NCI-H2081 (cell line): Measurements from ENCODE around the gene SPINT3.

Experiments
- DNase-seq, 2 experiments: peaks; one replicate each; lab custom pipeline; 2025; lab: John Stamatoyannopoulos, UW

Gene SPINT3, protein sequence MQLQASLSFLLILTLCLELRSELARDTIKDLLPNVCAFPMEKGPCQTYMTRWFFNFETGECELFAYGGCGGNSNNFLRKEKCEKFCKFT

DNA sequence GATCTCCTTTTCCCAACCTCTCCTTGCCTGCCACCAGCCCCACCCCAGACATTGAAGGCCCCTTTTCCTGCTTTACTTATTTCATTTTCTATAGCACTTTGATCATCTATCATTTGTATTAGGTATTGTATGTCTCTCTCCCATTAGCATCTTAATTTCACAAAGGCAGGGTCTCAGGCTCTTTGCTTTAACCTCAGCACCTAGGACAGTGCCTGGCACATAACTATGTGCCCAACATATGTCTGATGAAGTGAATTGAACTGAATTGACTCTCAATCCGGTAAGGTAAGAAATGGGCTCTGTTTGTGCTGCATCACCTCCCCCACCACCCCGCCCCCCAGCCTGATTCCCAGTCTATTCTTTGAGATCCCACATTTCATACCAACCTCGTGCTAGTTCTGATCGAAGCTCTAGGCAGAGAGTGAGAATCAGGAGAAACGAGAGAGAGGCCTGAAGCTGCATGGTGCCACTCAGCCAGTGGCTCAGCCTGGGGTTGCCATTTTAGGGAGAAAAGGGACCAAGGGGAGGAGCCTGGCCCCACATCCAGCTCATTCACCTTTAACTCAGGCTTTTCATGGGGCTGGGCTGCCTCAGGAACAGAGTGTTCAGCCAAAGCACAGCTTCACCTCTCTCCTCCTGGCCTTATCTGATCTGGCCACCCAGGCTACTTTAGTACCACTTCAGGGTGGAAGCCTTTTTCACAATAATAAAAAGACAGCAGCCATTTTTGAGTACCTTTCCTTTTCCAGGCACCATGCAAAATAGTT is at the start of gene SPINT3:
Gene SPINT3 (minus strand): TSS at position 476 of the 767 bp plus-strand sequence. CDS start 14 bp downstream, at position 462.
- no peak for DNase-seq

DNA sequence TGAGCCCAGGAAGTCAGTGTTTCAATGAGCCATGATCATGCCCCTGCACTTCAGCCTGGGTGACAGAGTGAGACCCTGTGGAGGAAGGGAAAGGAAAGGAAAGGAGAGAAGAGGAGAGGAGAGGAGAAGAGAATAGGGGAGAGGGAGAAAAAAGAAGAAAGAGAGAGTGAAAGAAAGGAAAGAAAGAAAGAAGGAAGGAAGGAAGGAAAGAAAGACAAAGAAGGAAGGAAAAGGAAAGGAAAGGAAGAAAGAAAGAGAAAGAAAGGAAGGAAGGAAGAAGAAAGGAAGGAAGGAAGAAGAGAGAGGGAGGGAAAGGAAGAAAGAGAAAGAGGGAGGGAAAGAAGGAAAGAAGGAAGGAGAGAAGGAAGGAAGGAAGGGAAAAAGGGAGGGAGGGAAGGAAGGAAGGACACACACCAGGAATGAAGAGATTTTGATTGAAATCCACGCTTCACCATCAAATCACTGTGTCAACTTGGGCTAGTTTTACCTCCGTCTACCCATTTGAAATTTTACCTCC is 49.4 kb upstream of the SPINT3 start:
- DNase-seq = no peak

DNA sequence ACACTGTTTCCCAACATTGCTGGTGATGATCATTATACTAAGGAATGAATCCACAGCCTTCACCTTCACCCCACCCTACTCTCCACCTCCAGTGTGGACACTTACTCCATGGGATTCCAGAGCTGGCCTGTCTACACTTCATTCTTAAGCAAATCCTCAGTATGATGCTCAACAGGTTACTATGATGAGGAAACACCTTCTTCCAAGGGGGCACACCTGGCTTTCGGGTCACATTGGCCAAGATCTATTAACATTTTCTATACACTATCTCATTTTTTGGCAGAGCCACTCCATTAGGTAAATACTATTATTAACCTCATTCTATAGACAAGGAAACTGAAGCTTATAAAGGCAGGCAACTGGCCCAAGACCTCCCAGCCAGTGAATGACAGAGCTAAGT is 39.8 kb upstream of the SPINT3 start:
- DNase-seq = no peak

DNA sequence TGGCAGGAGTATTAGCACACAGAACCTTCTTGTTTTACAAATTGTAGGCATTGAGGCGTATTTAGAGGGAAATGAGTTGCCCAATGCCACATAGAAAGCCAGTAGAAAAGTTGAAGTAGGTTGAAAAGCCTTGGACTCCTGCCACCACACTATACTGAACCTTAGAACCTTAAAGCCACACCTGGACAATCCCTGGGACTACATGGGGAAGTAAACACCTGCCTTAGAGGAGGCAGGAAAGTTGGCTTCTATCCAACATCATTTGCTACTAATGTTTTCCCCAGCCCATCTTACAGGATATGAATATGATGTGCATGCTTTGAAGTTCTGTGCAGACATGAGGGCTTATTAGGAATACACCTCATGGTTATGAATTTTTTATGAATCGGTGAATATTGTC is 37.0 kb upstream of the SPINT3 start:
- DNase-seq = no peak

DNA sequence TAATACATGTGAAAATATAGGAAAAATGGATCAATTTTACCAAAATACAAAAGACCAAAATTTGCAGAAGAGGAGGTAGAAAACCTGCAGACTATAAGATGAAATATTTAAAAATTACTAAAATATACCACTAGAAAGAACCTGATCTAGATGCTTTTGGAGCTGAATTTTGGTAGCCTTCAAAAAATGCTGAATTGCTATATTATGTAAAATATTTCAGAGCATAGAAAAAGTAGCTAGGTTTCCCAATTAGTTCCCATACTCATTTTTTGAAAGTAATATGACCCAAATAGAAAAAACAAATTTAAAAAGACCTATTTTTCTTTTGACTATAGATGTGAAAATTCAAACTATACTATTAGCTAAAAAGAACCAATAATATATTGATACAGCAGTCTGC is 35.3 kb upstream of the SPINT3 start:
- DNase-seq = no peak

DNA sequence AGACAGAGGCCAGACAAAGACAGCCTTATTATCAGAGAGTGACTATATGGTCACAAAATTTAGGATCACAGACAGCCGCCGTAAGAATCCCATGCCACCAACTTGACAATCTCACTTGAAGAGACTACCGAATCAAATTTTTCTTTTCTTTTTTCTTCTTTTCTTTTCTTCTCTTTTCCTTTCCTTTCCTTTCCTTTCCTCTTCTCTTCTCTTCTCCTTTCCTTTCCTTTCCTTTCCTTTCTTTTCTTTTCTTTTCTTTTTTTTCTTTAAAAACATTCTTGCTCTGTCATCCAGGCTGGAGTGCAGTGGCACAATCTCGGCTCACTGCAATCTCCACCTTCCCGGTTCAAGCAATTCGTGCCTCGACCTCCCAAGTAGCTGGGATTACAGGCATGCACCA is 33.0 kb upstream of the SPINT3 start:
- no peak for DNase-seq

DNA sequence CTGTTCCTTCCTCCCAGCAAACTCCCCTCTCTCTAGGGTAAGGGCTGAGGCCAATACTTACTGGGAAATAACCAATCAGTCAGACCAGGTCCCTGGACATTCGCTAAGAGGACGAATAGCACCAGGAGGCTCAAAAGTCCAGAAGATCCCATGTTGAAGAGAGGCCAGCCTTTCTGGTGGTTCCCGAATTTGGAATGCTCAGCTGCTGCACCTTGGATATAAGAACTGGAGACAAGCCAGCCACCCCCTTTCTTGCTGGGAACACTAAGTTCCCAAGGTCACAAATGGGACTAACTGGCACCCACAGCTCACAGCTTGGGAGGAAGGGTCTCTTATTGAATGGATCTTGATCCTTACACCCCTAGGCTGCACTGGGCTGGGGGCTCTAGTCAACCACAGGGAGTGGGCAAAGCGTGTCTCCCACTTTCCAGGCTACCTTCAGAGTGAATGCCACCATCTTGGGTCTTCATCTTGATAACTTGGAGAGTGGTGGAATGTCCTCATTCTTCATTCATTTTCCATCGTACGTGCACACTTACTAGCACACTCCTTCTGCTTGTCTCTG is 31.9 kb upstream of the SPINT3 start, which contains the start of gene EPPIN:
Gene EPPIN (minus strand): TSS at position 196 of the 565 bp plus-strand sequence. CDS start 44 bp downstream, at position 152.
- DNase-seq = no peak

DNA sequence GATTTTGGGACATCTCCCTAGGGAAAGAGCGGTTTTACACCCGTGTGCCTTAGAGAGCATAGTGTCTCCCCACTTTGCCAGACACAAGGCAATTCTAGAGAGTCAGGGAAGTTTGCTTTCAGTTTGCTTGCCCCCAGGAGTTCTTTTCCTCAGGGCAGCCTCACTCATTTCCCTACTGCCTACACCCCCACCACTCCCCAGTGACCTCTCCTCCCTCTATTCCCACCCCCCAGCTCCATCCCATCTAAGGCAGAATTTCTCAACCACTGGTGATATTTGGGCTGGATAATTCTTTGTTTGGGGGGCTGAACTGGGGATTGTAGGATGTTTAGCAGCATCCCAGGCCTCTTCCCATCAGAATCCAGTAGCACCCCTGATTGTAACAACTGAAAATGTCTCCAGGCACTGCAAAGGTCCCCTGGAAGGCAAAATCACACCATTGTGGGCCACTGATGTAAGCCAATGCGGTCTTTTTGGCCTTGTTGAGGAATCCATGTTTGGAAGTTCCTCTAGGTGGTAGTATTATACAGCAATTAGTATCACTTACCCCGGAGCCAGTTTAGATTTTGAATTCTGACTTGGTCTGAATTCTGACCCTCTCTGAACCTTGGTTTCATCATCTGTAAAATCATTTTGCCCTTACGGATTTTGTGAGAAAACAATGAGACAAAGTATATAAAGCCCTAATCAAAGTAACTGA is 30.5 kb upstream of the SPINT3 start:
- DNase-seq = no peak

DNA sequence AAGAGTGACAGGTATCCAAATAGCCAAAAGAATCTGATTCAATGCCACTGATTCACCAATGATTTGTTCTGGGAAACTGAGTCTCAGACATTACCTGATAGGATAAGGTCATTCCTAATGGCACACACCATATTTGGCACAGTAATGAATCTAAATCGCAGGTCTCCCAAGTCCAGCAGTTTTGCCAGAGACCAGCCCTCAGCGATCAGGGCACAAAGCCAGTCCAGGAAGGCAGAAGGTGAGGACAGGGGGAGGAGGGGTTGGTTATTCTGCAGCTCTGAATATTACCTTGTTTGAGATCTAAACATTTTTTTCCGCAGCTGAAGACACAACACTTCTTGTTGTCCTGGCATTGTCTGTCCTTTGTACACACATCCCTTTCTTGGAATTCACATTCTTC is 29.9 kb upstream of the SPINT3 start:
- DNase-seq = no peak

DNA sequence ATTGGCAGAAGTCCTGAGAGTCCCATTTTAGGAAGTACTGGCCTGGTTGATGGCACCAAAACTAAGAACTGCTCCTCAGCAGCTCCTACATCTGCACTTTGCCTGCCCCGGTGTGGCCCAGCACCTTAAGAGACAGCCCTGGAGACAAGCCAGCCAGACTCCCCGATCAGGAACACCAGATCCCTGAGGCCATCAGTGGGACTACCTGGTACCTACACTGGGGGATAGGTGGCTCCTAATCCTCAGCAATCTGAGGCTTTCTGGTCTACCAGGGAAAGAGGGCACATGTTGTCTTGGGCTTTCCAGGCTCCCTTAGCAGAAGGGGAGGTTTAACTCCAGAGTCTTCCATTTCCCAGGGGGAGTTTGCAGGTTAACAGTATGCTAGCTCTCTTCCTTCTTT is 24.0 kb upstream of the SPINT3 start, which contains the start of gene WFDC6:
Gene WFDC6 (minus strand): TSS at position 101 of the 400 bp plus-strand sequence. CDS start 75 bp downstream, at position 26.
- no peak for DNase-seq

DNA sequence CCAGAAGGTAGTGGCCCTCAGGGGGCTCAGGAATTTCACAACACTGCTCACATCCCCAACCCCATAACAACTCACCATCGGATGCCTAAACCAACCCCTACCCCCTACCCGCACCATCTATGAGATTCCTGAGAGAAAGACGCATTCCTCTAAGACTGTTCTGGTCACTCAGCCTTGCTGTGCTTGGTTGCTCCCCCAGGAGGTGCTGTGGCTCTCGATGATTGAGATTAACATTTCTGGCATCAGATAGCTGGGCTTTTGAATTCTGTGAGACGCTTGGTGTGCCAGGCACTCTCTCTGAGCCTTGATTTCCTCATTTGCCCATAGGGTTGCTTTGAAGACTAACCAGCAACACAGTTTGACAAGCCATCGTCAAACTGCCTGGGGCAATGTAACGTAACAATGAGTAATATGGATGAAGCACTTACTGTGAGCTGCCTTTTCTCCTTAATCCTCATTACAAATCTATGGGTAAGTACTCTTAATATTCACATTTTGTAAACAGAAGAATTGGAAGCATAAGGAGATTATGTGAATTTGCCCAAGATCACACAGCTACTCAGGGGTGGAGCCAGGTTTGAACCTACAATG is 22.9 kb upstream of the SPINT3 start:
- DNase-seq = no peak

DNA sequence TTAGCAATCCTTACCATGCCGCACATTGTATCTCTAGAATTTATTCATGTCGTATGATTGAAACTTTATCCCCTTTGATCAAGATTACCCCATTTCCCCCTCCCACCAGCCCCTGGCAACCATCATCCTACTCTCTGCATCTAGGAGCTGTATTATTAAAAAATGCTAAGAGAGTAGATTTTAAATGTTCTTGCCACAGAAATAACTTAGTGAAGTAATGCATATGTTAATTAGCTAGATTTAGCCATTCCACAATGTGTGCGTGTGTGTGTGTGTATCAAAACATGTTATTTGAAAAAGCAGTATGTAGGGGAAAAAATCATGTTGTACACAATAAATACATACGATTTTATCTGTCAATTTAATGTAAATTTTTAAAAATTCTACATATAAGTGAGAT is 11.9 kb upstream of the SPINT3 start:
- no peak for DNase-seq

DNA sequence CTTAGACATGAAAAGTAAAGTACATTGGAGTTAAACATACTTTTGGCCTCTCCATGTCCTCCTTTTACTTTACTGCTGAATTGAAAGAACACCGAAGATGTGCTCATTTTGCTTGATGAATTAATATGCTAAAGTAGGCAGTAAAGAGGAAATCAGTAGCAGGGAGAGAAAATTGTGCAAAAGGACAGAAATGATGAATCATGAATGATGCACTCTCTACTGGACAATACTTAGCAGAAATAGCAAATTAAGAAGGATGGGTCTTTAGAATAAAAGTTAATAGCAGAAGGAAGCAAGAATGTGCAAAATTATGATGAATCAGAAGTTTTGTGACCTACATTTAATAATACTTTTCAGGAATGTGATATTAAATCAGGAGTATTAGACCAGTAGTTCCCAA is 8.4 kb upstream of the SPINT3 start:
- no peak for DNase-seq

DNA sequence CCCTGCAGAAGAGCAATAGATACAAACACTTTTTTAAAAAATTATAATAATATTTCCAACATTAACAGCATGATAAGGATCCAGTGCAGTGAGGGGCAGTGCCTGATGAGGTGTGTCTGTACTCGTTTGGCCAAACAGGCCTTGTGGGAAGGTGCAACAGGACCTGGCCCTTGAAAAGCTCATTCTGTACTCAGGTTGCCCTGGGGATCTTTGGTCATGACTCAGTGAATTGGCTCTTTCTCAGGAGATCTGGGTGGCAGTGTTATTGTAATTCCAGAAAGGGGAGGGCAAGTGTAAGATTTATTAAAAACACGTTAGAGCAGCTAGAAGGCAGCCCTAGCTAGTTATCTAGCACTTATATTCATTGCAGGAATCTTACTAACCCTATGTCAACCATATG is 2.9 kb upstream of the SPINT3 start:
- DNase-seq = no peak

DNA sequence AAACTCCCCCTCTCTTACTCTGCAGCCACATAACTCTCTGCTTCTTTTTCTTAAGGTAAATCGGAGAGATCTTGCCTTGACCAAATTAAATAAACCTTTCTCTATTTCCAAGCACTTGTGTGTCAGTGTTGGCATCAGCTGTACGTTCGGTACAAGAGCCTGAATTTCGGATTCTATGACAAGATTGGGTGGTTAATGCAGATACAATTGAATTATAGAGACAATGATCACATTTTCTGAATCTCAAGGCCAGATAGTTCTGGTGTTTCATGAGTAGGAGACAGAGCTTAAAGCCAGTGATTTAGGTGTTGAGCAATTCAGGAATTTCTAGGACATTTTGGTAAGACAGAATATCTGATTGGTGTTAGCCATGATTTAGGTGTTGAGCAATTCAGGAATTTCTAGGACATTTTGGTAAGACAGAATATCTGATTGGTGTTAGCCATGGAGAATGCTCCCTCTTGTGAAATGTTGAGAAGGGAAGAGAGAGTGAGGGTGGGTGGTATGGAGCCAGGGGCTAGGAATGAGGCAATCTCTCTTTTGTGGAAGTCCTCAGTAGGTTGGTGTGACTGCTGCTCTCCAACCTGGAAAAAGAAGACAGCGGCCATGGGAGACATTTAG is 5.1 kb downstream of the SPINT3 start:
- no peak for DNase-seq

DNA sequence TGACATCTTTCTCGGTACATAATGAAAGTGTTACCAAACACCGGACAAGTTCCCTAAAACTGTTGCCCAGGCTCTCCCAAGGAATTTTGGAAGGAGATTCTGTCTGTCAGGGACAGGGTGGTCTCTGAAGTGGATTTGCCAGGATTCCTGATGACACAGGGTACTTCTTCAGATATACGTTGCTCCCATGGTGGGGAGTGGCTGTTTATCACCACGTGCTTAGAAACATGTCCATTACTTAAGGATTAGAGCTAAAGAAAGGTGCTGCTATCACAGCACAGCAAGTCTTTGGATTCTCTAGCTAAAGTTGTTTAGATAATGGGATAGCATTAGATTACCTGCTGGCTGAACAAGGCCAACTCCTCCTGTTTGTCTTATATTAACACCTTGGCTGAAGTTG is 6.3 kb downstream of the SPINT3 start:
- no peak for DNase-seq

DNA sequence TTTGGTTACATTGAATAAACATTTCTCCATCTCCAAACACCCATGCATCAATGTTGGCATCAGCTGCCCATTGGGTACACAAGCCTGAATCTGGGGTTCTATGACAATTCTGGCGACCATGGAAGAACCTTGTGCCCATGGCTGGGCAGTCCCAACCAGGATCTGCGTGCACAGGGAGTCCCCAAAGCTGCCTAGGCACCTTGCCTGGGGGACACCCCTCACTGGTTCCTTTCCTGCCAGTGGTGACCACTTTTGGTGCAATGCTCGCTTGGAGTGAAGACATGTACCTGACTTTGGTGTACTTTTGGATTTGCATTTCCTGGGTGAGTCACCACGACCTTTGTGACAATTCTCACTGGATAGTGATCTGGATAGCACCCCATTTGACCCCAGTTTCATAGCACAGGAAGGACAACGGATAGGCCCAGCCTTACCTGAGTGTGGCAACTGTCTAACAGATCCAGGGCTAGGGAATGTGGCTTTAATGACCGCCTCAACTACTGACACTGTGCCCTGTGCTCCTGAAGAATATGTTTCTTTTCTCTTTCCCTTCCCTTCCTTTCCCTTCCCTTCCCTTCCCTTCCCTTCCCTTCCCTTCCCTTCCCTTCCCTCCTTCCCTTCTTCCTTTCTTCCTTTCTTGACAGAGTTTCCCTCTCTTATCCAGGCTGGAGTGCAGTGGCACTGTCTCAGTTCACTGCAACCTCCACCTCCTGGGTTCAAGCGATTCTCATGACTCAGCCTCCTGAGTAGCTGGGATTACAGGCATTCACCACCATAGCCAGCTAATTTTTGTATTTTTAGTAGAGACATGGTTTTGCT is 7.1 kb downstream of the SPINT3 start:
- no peak for DNase-seq

DNA sequence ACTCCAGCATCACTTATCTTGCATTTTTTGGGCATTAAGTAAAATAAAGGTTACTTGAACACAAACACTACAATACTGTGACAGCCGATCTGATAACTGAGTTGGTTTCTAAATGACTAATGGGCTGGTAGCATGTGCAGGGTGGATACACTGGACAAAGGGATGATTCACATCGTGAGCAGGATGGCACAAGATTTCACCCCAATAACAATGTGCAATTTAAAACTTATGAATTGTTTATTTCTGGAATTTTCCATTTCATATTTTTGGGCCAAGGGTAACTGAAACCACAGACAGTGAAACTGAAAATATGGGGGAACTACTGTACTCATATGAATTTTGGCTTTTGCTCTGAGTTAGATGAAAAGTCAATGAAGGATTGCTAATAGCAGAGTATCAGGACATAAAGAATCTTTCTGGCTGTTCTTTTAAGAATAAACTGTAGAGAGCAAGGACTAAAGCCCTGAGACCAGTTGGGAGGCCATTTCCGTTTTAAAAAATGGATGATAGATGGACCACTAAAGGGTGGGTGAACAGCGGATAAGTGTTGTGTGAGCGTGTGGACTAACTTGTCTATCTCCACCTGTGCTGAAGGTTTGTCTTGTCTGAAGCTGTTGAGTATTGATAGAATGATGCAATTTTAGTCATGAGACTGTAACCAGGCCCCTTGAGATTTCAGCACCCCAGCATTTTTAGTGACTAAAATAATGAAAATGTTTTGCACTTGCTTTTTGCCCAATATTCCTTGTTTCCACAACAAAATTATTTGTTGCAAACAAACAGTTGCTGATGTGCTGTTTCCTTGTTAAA is 8.2 kb downstream of the SPINT3 start:
- DNase-seq = no peak

DNA sequence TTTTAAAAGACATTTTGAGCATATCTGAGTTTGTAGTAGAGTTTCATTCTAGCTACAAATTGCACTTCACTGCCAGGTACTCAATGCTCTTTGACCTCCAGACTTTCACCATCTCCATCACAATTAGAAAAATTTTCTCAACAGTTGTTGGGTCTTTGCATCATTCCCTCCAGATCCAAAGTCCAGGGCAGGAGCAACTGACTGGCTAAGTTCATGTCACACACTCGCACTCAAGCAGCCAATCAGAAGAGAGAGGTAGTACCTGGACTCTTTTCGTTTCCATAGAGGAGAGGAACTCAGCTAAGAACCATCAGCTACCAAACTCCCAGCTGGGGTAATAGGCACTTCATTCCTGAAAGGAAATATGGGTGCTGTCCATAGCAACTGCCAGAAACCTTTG is 9.0 kb downstream of the SPINT3 start:
- no peak for DNase-seq

DNA sequence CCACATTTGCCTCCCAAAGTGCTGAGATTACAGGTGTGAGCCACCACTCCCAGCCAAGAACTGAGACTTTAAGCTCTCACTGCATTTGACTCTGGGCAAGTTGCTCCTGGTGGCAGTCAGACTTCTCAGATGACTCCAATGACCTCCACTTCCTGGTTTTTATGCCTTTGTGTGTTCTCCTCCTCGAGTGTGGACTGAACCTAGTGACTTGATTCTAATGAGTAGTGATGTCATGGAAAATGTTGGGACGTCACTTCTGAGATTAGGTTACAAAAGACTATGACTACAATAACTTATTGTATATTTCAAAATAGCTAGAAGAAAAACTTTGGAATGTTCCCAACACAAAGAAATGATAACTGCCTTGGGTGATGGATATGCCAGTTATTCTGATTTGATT is 12.0 kb downstream of the SPINT3 start:
- DNase-seq = no peak
